ENCODE results near the gene ALKBH3. TPM values are rescaled to one million over a fixed set of nuclear protein-coding genes. Genes with fewer than 3 reads are reported as not detected.

Gene ALKBH3
- total RNA-seq, 1 donor from 2014 or later = 22.0 TPM

- H3K4me1 Mint-ChIP-seq (ENCODE audit: low read depth) = peaks cover 6% of the 10 kb centered on the region
- H3K27me3 Mint-ChIP-seq = peaks cover 2% of the 10 kb centered on the region
- no peak for TF ChIP-seq CTCF (IDR thresholded peaks at IDR 0.05; ENCODE audit: unreplicated experiment)
- H3K9me3 Mint-ChIP-seq (ENCODE audit: low read depth) = no peaks in the 10 kb centered on the region
- H3K36me3 Mint-ChIP-seq (ENCODE audit: insufficient read depth) = no peaks in the 10 kb centered on the region
- H3K27ac Mint-ChIP-seq = no peak overlapping the region
- no peak for DNase-seq (ENCODE audit: low spot score, unreplicated experiment)
- H3K4me3 Mint-ChIP-seq (ENCODE audit: low read depth) = no peak overlapping the region
Observed at GRCh38 chr11:43927925-43928707, 47.5 kb downstream of the ALKBH3 start.

- H3K27ac Mint-ChIP-seq = no peak overlapping the region
- peaks cover 2% of the 10 kb centered on the region for H3K4me1 Mint-ChIP-seq (ENCODE audit: low read depth)
- no peak overlapping the region for H3K4me3 Mint-ChIP-seq (ENCODE audit: low read depth)
- H3K9me3 Mint-ChIP-seq (ENCODE audit: low read depth) = no peaks in the 10 kb centered on the region
- DNase-seq (ENCODE audit: low spot score, unreplicated experiment) = no peak
- TF ChIP-seq CTCF (IDR thresholded peaks at IDR 0.05; ENCODE audit: unreplicated experiment) = no peak
- peaks cover 2% of the 10 kb centered on the region for H3K27me3 Mint-ChIP-seq
- H3K36me3 Mint-ChIP-seq (ENCODE audit: insufficient read depth) = no peaks in the 10 kb centered on the region
Observed at GRCh38 chr11:43928721-43929120, 48.1 kb downstream of the ALKBH3 start.

DNA sequence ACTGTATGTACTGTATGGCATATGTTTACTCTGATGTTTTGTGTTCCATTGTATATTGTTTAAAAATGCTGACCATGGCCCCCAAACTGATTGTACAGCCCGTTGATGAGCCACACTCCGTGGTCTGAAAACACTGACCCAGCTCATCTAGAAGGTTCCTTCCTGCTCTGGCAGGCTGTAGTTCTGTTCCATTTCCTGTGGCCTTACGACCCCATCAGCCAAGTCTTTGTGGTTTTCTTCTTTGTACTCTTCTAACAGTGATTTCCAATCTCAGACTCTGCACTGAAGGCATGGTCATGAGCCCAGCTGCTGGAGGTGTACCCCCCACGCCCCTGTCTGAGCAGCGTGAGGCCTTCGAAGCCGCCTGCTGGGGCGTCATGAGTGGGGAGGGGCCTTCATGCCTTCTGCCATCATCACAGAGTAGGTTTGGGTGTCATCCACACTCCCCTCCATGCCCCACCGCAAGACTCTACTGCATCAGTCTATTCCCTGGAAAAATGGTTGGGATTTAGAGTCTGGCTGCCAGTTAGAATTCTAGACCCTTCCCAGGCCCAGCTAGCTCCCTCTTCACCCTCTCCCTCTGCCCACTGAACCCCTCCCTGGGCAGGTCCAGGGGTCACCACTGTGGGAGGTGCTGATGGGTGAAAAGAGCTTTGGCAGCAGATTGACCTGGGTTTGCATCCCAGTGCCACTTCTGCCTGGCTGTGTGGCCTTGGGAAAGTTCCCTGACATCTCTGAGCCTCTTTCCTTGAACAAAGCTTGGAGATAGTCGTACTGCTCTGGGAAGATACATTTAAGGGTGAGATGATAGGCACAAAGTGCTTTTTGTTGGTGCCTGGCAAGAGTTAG is 50.5 kb downstream of the ALKBH3 start:
- peaks cover 12% of the 10 kb centered on the region for H3K27me3 Mint-ChIP-seq
- no peak overlapping the region for H3K4me3 Mint-ChIP-seq (ENCODE audit: low read depth)
- H3K27ac Mint-ChIP-seq = no peak overlapping the region
- DNase-seq (ENCODE audit: low spot score, unreplicated experiment) = no peak
- H3K36me3 Mint-ChIP-seq (ENCODE audit: insufficient read depth) = no peaks in the 10 kb centered on the region
- no peak for TF ChIP-seq CTCF (IDR thresholded peaks at IDR 0.05; ENCODE audit: unreplicated experiment)
- no peaks in the 10 kb centered on the region for H3K9me3 Mint-ChIP-seq (ENCODE audit: low read depth)
- H3K4me1 Mint-ChIP-seq (ENCODE audit: low read depth) = no peaks in the 10 kb centered on the region

DNA sequence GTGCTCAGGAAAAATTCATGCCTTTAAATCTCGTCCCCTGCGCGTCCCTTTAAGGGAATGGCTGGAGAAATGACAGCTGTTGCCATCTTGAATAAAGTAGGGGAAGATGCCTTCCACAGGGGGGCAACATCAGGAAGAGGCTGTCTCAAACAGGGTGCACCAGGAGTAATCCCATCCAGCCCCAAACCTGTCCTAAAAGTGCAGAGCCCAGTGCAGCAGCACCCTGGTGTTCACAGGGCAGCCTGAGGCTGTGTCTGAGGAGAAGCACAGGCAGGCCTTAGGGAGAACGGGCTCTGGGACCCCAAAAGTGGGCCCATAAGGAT is 51.0 kb downstream of the ALKBH3 start:
- H3K4me3 Mint-ChIP-seq (ENCODE audit: low read depth) = no peak overlapping the region
- H3K27ac Mint-ChIP-seq = no peak overlapping the region
- no peaks in the 10 kb centered on the region for H3K4me1 Mint-ChIP-seq (ENCODE audit: low read depth)
- no peaks in the 10 kb centered on the region for H3K9me3 Mint-ChIP-seq (ENCODE audit: low read depth)
- DNase-seq (ENCODE audit: low spot score, unreplicated experiment) = no peak
- H3K27me3 Mint-ChIP-seq = peaks cover 13% of the 10 kb centered on the region
- no peaks in the 10 kb centered on the region for H3K36me3 Mint-ChIP-seq (ENCODE audit: insufficient read depth)
- TF ChIP-seq CTCF (IDR thresholded peaks at IDR 0.05; ENCODE audit: unreplicated experiment) = no peak

DNA sequence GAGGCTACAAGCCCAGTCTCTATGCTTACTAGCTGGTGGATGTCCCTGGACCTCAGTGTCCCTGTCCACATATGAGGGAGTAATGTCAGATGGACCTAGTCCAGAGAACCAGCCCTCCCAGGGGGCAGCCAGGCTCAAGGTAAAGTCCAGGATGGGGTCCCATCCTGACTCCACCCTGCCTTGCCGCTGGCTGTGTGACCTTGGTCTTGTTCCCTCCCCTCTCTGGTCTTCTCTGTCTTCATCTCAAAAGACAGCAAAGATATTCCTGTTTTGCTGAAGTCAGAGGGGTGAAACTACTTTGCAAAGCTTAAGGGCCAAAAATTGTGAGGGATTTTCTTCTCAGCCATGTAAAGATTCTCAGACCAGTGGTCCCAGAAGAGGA is 52.6 kb downstream of the ALKBH3 start:
- Mint-ChIP-seq H3K27me3 (peaks cover 28% of the 10 kb centered on the region), H3K9me3 (ENCODE audit: low read depth) (no peaks in the 10 kb centered on the region), H3K27ac (no peak overlapping the region), H3K4me3 (ENCODE audit: low read depth) (no peak overlapping the region), H3K36me3 (ENCODE audit: insufficient read depth) (no peaks in the 10 kb centered on the region), H3K4me1 (ENCODE audit: low read depth) (no peaks in the 10 kb centered on the region)
- no peak for DNase-seq (ENCODE audit: low spot score, unreplicated experiment)
- TF ChIP-seq CTCF (IDR thresholded peaks at IDR 0.05; ENCODE audit: unreplicated experiment) = no peak
